HG03571 (cell line): Measurements from ENCODE around the gene PCDHGA1.

ENCODE experiments used
- ATAC-seq: cut with Tn5 transposase; IDR thresholded peaks from one replicate; pipeline ENCODE4 v1.9.1; 2021; ENCODE audit not compliant: unreplicated experiment

Gene PCDHGA1

GRCh38 chr5:141527426-141527825 is 197.1 kb downstream of the PCDHGA1 start:
- ATAC-seq: no peak

- ATAC-seq: no peak
These were observed 198.1 kb downstream of the PCDHGA1 start for GRCh38 chr5:141528291-141528984.

- no peak for ATAC-seq
These were observed 198.7 kb downstream of the PCDHGA1 start for GRCh38 chr5:141529002-141529401.

DNA sequence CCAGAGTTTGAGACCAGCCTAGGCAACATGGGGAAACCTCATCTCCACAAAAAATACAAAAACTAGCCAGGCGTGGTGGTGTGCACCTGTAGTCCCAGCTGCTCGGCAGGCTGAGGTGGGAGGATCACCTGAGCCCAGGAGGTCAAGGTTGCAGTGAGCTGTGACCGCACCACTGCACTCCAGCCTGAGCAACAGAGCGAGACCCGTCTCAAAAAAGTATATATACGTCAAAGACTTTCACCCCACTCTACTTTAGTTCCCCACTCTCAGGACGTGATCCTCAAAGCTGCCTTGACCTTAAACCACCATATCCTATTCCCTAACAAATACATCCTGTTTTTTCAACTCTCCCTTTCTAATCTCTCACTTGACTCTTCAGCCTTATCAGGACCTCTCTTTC is 199.6 kb downstream of the PCDHGA1 start:
- ATAC-seq: no peak

DNA sequence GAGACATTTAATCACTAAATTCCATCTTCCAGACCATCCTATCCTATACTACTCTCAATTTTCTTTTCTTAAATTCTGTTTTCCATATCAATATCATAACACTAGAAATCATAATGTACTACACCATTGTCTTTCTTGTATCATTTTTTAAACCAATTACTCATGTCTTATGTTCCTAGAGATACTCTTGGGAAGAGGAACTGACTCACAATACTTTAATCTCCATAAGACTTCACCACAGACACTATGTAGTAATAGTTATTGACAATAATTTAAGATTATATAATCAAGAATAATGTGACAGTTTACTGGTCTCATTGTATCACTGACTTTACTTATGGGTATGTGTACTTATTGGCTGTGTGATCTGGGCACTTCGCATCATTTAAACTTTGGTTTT is 202.4 kb downstream of the PCDHGA1 start:
- no peak for ATAC-seq

DNA sequence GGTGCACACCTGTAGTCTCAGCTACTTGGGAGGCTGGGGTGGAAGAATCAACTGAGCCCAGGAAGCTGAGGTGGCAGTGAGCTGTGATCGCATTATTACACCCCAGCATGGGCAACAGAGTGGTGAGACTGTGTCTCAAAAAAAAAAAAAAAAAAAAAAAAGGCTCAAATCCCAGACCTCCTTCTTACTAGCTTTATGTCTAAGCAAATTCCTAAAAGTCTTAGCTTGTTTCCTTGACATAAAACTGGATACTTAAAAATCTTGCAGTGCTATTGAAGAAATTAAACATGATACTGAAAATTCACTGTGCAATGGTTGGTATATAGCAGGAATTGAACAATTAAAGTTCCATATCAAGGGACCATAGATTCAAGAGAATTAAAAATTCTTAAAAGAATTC is 203.6 kb downstream of the PCDHGA1 start:
- ATAC-seq: no peak

DNA sequence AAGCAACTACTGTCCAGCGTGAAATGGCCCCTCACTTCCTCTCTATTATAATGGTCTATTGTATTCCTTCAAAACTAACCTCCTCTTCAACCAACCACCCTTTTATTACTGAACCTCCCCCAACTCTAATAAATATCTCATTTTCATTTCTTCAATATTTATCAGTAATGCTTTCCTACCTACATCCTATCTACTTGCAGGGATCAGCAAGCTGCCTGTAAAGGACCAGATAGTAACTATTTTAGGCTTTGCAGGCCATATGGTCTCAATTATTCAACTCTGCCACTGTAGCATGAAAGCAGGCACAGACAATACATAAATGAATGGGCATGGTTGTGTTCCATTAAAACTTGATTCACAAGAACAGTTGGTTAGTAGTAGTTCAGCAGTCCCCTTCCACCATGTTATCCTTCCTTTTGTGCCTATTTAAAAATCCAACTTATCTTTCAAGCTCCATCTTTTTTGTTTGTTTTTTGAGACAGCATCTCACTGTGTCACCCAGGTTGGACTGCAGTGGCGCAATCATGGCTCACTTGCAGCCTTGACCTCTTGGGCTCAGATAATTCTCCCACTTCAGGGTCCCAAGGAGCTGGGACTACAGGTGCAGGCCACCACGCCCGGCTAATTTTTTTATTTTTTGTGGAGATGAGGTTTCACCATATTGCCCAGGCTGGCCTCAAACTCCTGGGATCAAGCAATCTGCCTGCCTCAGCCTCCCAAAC is 204.3 kb downstream of the PCDHGA1 start:
- ATAC-seq: no peak

- ATAC-seq: no peak
These were observed 212.7 kb downstream of the PCDHGA1 start for GRCh38 chr5:141543053-141543452.

GRCh38 chr5:141547488-141547887 is 217.2 kb downstream of the PCDHGA1 start:
- no peak for ATAC-seq

DNA sequence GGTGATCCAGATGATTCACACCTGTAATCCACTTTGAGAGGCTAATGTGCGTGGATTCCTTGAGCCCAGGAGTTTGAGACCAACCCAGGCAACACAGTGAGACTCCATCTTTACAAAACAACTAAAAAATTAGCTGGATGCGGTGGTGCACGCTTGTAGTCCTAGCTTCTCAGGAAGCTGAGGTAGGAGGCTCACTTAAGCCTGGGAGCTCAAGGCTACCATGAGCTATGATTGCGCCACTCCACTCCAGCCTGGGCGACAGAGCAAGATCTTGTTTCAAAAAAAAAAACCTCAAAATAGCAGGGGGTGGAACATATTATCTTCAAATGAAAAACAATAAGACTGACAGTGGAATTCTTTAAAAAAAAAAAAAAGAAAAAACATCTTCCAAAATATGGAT is 217.6 kb downstream of the PCDHGA1 start:
- no peak for ATAC-seq

DNA sequence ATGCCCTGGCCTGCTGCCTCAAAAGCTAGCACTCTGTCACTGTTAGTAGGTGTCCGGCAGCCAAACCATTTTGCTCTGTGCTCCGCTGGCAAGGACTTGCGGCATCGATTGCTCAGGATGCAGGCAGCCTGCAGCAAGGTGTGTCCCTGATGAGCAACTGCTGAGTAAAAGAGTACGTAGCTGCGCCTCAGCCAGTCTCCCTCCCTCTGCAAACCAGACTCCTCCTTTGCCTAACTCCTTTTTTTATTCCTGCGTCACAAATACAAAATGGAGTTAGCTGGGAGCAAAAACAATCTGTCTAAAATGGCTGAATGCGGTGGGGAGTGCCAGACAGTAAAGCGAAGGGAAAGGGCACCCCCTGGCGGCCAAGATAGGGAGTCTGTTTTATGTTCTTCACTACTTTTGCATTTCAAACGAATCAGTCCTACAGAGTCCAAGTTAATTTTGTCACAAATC is 227.4 kb downstream of the PCDHGA1 start:
- peak; percentile 73 for ATAC-seq

GRCh38 chr5:141558150-141558549 is 227.8 kb downstream of the PCDHGA1 start:
- no peak for ATAC-seq

GRCh38 chr5:141559461-141559860 is 229.1 kb downstream of the PCDHGA1 start:
- no peak for ATAC-seq

DNA sequence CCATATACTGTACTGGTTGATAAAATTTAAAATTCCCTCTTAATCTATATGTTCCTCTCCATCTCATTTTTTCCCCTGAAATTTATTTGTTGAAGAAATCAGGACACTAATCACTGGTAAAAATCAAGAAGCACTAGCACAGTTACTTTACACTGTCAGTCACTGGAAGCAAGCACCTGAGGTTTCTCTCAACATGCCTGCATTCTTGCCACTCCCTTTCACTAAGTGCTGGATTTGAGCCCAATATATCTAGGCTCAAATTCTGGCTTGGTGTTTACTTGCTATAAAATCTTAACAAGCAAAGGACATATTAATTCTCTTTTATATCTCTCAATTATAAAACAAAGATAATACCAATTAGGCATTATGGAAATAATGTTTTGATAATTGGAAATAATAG is 229.8 kb downstream of the PCDHGA1 start:
- no peak for ATAC-seq

GRCh38 chr5:141560725-141561483 is 230.6 kb downstream of the PCDHGA1 start:
- no peak for ATAC-seq
